ENCODE results near the gene HRCT1. TPM values are rescaled to one million over a fixed set of nuclear protein-coding genes. Genes with fewer than 3 reads are reported as not detected.

The HRCT1 gene
- total RNA-seq, 1 experiment from 2014 or later, result not detected

DNA sequence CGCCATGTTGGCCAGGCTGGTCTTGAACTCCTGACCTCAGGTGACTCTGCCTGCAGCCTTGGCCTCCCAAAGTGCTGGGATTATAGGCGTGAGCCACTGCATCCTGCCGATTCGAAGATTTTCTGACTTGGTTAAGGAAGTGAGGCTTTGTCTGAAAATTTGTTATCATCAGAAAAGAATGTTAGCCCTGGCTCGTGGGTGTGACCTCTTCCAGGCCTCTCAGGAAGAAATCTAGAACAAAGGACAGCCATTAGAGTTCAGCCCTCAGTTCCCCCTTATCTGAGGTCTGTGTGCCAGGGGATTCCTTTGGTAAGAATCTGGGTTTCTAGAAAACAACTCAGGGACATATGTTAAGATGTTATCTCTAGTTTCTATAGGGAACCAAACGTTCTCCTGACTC lies 45.7 kb downstream of the HRCT1 start:
- TF ChIP-seq CTCF (conservative IDR thresholded peaks at IDR 0.05), result no peak
- H2AFZ ChIP-seq (ENCODE audit: low read length), result no peak overlapping the region
- no peak overlapping the region for H3K4me2 ChIP-seq (ENCODE audit: insufficient read depth, insufficient read length, low read length)

More for the DNA sequence above, 45.7 kb downstream of the HRCT1 start:
- Histone ChIP-seq H3K23ac (ENCODE audit: insufficient read length, low read depth, low read length) (no peak overlapping the region), H4K8ac (replicated peaks; ENCODE audit: insufficient read length, low read depth, low read length) (no peak overlapping the region), H3K56ac (ENCODE audit: insufficient read length, low read depth, low read length) (no peak overlapping the region), H3K27me3 (ENCODE audit: insufficient read depth, low read length) (no peaks in the 10 kb centered on the region; the same call in 1 of the 2 replicates), H4K91ac (ENCODE audit: insufficient read length, low read depth, low read length) (no peak overlapping the region), H2BK15ac (ENCODE audit: low read depth, low read length) (no peak overlapping the region), H2BK120ac (ENCODE audit: low read depth, low read length, poor library complexity, severe bottlenecking) (no peak overlapping the region), H2BK20ac (ENCODE audit: low read depth, low read length, poor library complexity, severe bottlenecking) (no peak overlapping the region), H2BK5ac (ENCODE audit: insufficient read length, low read length) (no peak overlapping the region), H4K20me1 (ENCODE audit: control insufficient read depth, insufficient read depth, insufficient read length) (no peaks in the 10 kb centered on the region), H3K4me1 (ENCODE audit: insufficient read depth, low read length) (no peaks in the 10 kb centered on the region; the same call in 1 of the 2 replicates), H3K9ac (ENCODE audit: extremely low read depth, insufficient read length, low read length) (no peak overlapping the region), H3T11ph (ENCODE audit: low read length) (no peak overlapping the region), H3K18ac (ENCODE audit: insufficient read length, low read depth, low read length) (no peak overlapping the region), H3K79me2 (ENCODE audit: insufficient read depth, low read length) (no peaks in the 10 kb centered on the region), H3K27ac (ENCODE audit: insufficient read length, low read depth, low read length) (no peak overlapping the region), H3K14ac (ENCODE audit: insufficient read depth, low read length) (no peak overlapping the region), H4K5ac (ENCODE audit: insufficient read length, low read depth, low read length) (no peak overlapping the region), H2BK12ac (ENCODE audit: insufficient read length, low read depth, low read length) (no peak overlapping the region), H2AK5ac (ENCODE audit: insufficient read length, low read length) (no peak overlapping the region), H3K9me3 (ENCODE audit: control insufficient read depth, low read depth, low read length) (no peaks in the 10 kb centered on the region), H3K79me1 (ENCODE audit: insufficient read depth, low read depth, low read length, poor library complexity, severe bottlenecking) (no peaks in the 10 kb centered on the region), H3K23me2 (ENCODE audit: insufficient read length, low read depth, low read length, poor library complexity, severe bottlenecking) (no peaks in the 10 kb centered on the region), H3K4ac (ENCODE audit: low read depth, low read length) (no peak overlapping the region)
- no peak for DNase-seq
- Mint-ChIP-seq H3K27ac (no peak overlapping the region), H3K27me3 (ENCODE audit: low read depth) (peaks cover 35% of the 10 kb centered on the region), H3K4me1 (peaks cover 0 to 7% of the 10 kb centered on the region in 2 experiments; a peak in 2 of 4 replicates), H3K9me3 (no peaks in the 10 kb centered on the region; a peak in 1 of 5 replicates), H3K4me3 (no peak overlapping the region), H3K36me3 (ENCODE audit: insufficient read depth in 1 of 3, low read depth in 3 of 3) (no peaks in the 10 kb centered on the region)
- WGBS (ENCODE audit: extremely low coverage, insufficient read length, low lambda C conversion rate), result no CpG with 5 or more reads among the region's 6 CpGs

Measured in H9 (cell line).